Nephron (organoid): Measurements from ENCODE around the gene ARPC5L.

Experiments
- H3K27ac Mint-ChIP-seq, 3 experiments: 2 replicates each; pipeline ENCODE4 v1.8.0; 2020; ENCODE audit warnings: mixed read lengths in 3 of 3, mild to moderate bottlenecking in 2 of 3, moderate library complexity in 1 of 3
- H3K27me3 Mint-ChIP-seq: 2 replicates; pipeline ENCODE4 v1.8.0; 2021; ENCODE audit warnings: low read depth, mild to moderate bottlenecking, moderate library complexity, mixed read lengths
- H3K36me3 Mint-ChIP-seq: 2 replicates; pipeline ENCODE4 v1.8.0; 2020; ENCODE audit warnings: low read depth, mixed read lengths
- H3K4me1 Mint-ChIP-seq: 2 replicates; pipeline ENCODE4 v1.8.0; 2020; ENCODE audit warnings: mixed read lengths
- H3K4me3 Mint-ChIP-seq, 3 experiments: 2 replicates each; pipeline ENCODE4 v1.8.0; 2020; ENCODE audit warnings: mild to moderate bottlenecking in 3 of 3, mixed read lengths in 3 of 3, moderate library complexity in 2 of 3
- H3K9me3 Mint-ChIP-seq: 2 replicates; pipeline ENCODE4 v1.8.0; 2020; ENCODE audit warnings: mixed read lengths
- TF ChIP-seq, protein P1 (sequence below), 3 experiments: fragments of 200-600 bp; sonication (generic); IDR thresholded peaks; one replicate each; pipeline ENCODE4 v1.5.0; 2021; ENCODE audit warnings: antibody characterized with exemption in 3 of 3; ENCODE audit not compliant: unreplicated experiment in 3 of 3

Gene ARPC5L

DNA sequence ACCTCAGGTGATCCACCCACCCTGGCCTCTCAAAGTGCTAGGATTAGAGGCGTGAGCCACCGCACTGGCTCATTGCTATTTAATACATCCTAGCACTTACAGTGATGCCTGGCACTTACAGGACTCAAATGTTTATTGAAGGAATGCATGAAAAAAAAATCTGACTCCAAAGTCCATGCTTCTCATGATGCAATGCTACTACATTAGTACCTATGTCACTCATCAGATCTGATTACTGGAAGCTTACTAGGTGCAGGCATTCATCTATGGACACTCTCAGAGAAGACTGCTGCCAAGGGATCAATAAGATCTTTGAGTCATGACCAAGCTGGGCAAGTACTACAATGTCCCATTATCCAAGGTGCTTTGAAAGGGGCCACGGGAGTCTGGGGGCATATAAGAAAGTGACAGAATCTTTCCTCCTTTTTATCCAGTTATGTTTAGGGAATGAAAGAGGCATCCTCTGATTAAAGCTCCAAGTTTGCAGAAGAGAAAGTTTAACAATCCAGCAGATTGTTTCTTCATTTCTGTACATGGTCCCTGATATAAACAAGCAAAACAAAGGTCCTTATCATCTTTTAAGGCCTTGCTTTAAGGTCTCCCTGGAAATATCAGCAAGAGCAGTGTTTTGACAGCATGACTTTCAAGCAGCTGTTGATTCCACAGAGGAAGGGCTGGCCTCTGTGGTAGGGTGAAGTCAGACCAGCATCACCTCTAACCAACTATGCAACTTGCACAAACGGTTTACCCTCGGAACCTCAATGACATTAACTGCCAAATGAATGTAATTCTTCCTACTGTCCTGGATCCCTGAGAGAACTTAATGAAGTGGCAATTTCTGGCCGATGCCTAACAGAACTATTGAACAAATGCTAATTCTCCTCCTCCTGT lies 35.9 kb downstream of the ARPC5L start:
- Mint-ChIP-seq H3K36me3 (peaks cover 45% of the 10 kb centered on the region), H3K27me3 (no peaks in the 10 kb centered on the region), H3K27ac (no peak overlapping the region), H3K4me3 (no peak overlapping the region), H3K4me1 (no peaks in the 10 kb centered on the region), H3K9me3 (no peaks in the 10 kb centered on the region)
- TF ChIP-seq, protein P1, sequence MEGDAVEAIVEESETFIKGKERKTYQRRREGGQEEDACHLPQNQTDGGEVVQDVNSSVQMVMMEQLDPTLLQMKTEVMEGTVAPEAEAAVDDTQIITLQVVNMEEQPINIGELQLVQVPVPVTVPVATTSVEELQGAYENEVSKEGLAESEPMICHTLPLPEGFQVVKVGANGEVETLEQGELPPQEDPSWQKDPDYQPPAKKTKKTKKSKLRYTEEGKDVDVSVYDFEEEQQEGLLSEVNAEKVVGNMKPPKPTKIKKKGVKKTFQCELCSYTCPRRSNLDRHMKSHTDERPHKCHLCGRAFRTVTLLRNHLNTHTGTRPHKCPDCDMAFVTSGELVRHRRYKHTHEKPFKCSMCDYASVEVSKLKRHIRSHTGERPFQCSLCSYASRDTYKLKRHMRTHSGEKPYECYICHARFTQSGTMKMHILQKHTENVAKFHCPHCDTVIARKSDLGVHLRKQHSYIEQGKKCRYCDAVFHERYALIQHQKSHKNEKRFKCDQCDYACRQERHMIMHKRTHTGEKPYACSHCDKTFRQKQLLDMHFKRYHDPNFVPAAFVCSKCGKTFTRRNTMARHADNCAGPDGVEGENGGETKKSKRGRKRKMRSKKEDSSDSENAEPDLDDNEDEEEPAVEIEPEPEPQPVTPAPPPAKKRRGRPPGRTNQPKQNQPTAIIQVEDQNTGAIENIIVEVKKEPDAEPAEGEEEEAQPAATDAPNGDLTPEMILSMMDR (IDR thresholded peaks at IDR 0.05; ENCODE audit: unreplicated experiment in 3 of 3), result no peak

DNA sequence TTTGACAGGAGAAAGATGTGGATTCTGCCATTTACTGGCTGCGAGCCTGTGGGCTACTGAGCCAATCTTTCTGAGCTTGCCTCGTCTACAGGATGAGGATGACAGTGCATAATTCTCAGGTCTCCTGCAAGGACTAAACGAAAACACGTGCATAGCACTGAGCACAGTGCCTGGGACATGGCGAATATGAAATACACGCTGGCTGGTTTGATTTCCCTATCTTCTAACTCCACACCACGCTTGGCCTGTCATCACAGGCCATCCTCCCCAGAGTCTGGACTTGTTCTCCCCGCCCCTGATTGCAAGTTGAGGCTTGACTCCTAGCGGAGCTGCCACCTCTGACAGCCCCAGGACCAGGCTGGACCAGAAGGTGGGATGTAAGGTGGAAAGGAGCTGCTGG lies 37.9 kb downstream of the ARPC5L start:
- no peaks in the 10 kb centered on the region for H3K4me1 Mint-ChIP-seq
- peaks cover 38% of the 10 kb centered on the region for H3K36me3 Mint-ChIP-seq
- H3K4me3 Mint-ChIP-seq, result no peak overlapping the region
- H3K27ac Mint-ChIP-seq, result no peak overlapping the region
- H3K9me3 Mint-ChIP-seq, result no peaks in the 10 kb centered on the region
- H3K27me3 Mint-ChIP-seq, result no peaks in the 10 kb centered on the region
- TF ChIP-seq, protein P1 (IDR thresholded peaks at IDR 0.05; ENCODE audit: unreplicated experiment in 3 of 3), result no peak

DNA sequence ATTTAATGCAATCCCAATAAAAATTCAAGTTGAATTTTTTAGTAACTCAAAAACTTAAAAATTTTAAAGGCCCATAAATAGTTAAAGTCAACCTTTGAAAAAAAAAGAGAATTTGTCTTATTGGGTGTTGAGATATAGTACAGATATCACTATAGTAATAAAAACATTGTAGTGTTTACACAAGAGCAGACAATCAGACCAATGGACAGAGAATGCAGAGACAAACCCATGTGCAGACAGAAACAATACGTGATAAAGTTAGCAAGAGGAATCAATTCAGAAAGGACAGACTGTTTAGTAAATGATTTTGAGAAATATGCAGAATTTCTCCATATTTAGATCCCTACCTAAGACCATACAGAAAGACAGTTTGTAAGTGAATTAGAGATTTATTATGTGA lies 45.0 kb downstream of the ARPC5L start:
- TF ChIP-seq, protein P1 (IDR thresholded peaks at IDR 0.05; ENCODE audit: unreplicated experiment in 3 of 3), result no peak
- Mint-ChIP-seq H3K4me3 (no peak overlapping the region), H3K9me3 (no peaks in the 10 kb centered on the region), H3K27me3 (no peaks in the 10 kb centered on the region), H3K27ac (no peak overlapping the region), H3K4me1 (no peaks in the 10 kb centered on the region), H3K36me3 (peaks cover 45% of the 10 kb centered on the region)

DNA sequence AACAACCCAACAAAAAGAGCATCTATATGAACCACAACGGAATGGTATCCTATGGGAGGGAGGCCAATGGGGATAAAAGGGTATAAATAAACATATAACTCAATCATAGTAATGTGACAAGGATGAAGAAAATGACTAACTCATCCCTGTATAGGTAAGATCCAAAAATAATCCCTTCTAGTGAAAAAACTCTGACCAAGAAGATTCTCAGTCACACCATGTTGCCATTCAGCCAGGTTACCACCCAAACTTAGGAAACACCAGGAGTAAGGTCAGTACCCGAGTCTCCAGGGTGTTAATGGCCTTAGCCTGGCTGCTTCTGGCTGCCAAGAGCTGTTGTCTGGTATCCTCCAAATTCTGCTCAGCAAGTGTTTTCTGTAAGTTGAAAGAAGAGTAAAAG lies 46.2 kb downstream of the ARPC5L start:
- Mint-ChIP-seq H3K27me3 (no peaks in the 10 kb centered on the region), H3K36me3 (peaks cover 44% of the 10 kb centered on the region), H3K4me3 (no peak overlapping the region), H3K27ac (no peak overlapping the region), H3K9me3 (no peaks in the 10 kb centered on the region), H3K4me1 (no peaks in the 10 kb centered on the region)
- TF ChIP-seq, protein P1 (IDR thresholded peaks at IDR 0.05; ENCODE audit: unreplicated experiment in 3 of 3), result no peak

DNA sequence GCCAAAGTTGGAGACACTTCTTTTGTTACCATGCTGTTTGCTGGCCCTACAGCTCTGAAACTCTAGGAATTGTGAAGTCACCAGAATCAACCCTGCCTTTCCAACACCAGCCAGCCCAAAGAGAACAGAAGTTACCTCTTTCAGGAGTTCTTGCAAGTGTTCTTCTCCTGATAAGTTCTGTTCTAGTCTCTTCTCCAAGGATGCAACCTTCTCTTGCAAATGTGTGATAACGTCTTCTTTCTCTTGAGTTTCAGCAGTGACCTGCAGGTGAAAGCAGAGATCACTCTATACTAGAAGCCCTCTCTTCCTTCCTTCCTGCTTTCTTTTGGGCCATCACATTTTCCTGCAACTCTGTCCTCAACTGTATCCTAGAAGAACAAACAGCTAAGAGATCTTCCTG lies 49.8 kb downstream of the ARPC5L start:
- Mint-ChIP-seq H3K27ac (no peak overlapping the region), H3K36me3 (peaks cover 49% of the 10 kb centered on the region), H3K4me3 (no peak overlapping the region), H3K9me3 (no peaks in the 10 kb centered on the region), H3K4me1 (no peaks in the 10 kb centered on the region), H3K27me3 (no peaks in the 10 kb centered on the region)
- TF ChIP-seq, protein P1 (IDR thresholded peaks at IDR 0.05; ENCODE audit: unreplicated experiment in 3 of 3), result no peak

DNA sequence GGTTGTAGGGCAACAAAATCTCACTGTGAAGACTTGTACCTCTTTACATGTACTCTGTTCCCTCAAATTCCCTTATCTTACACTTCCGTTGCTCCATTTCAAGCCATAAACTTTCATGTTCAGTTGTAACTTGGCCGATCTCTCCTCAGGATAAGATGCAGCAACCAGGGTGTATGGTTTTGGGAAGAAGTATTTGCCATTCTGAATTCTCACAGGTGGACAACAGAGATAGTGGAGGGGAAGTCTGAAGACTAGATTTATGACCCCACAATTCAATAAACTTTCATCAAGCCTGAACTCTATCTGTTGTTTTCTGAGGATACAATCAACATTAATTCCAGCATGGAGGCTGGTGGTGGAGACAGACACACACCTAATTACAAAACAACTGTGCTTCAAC lies 51.4 kb downstream of the ARPC5L start:
- Mint-ChIP-seq H3K36me3 (peaks cover 42% of the 10 kb centered on the region), H3K4me1 (no peaks in the 10 kb centered on the region), H3K9me3 (no peaks in the 10 kb centered on the region)

More for the DNA sequence above, 51.4 kb downstream of the ARPC5L start:
- H3K4me3 Mint-ChIP-seq, result no peak overlapping the region
- H3K27me3 Mint-ChIP-seq, result no peaks in the 10 kb centered on the region
- no peak overlapping the region for H3K27ac Mint-ChIP-seq
- TF ChIP-seq, protein P1 (IDR thresholded peaks at IDR 0.05; ENCODE audit: unreplicated experiment in 3 of 3), result no peak
